Endothelial cell of umbilical vein (primary cell): Measurements from ENCODE around the gene TTLL9.

Source experiments
- CTCF ChIP-seq, 2 donors: IDR thresholded peaks; 1 replicate in 1 of 2; 2 replicates in 1 of 2; pipeline ENCODE4 v1.5.1; 2011; ENCODE audit warnings: low read length in 2 of 2, mild to moderate bottlenecking in 2 of 2, moderate library complexity in 2 of 2, control low read depth in 1 of 2, inconsistent platforms in 1 of 2, low read depth in 1 of 2; ENCODE audit not compliant: insufficient read depth in 1 of 2; ENCODE audit errors: extremely low read depth in 1 of 2
- JUN ChIP-seq: IDR thresholded peaks from 2 replicates; pipeline ENCODE4 v1.6.1; 2011; ENCODE audit warnings: borderline replicate concordance, low read depth; ENCODE audit not compliant: insufficient read length, insufficient read depth
- POLR2AphosphoS5 ChIP-seq: IDR thresholded peaks from 2 replicates; pipeline ENCODE4 v1.6.1; 2012; ENCODE audit warnings: low read depth, mild to moderate bottlenecking, control low read depth, low read length, moderate library complexity; ENCODE audit not compliant: insufficient read depth

- TF ChIP-seq CTCF (IDR thresholded peaks at IDR 0.05; ENCODE audit: extremely low read depth in 1 of 2, insufficient read depth in 1 of 2, low read depth in 1 of 2, low read length in 2 of 2) = no peak
- no peak for TF ChIP-seq JUN
- TF ChIP-seq POLR2AphosphoS5 = no peak
Observed at GRCh38 chr20:31831771-31832306, 38.6 kb upstream of the TTLL9 start.
